ENCODE results near the gene CCDC107.

CCDC107 gene

GRCh38 chr9:35683323-35683722 lies 25.2 kb downstream of the CCDC107 start:
- Histone ChIP-seq H3K27ac (ENCODE audit: extremely low read depth, low read depth, low read length) (no peak overlapping the region), H3K36me3 (ENCODE audit: control insufficient read depth in 2 of 2, insufficient read depth in 1 of 2, low read length in 2 of 2) (peaks cover 0 to 32% of the 10 kb centered on the region in 2 experiments; a peak in 1 of 3 replicates), H3K4me1 (ENCODE audit: control insufficient read depth, insufficient read depth, low read length) (0 out of 2 replicates have a peak, but pooled peaks cover under 1% of the 10 kb centered on the region), H3K4me3 (ENCODE audit: low read depth, low read length) (no peak overlapping the region), H3K9me3 (ENCODE audit: control insufficient read depth, insufficient read depth, low read depth, low read length) (no peaks in the 10 kb centered on the region)
- POLR2A ChIA-PET, result interaction anchor here (1.0 to 1.1 kb wide), 2 partner anchors 11 to 18 kb away, joined by 4 to 8 read pairs; partner anchors contain the start of gene ARHGEF39
- TF ChIP-seq ZNF280D (tag by site-specific recombination; IDR thresholded peaks at IDR 0.05) (no peak), ZNF18 (tag by site-specific recombination; IDR thresholded peaks at IDR 0.05) (no peak), ZNF335 (tag by site-specific recombination; conservative IDR thresholded peaks at IDR 0.05) (no peak), BCL11B (tag by site-specific recombination; IDR thresholded peaks at IDR 0.05; ENCODE audit: low read depth) (no peak), ZNF354C (tag by site-specific recombination; IDR thresholded peaks at IDR 0.05; ENCODE audit: borderline replicate concordance, low read depth) (no peak), KLF8 (tag by site-specific recombination; IDR thresholded peaks at IDR 0.05) (no peak), ZNF404 (tag by site-specific recombination; IDR thresholded peaks at IDR 0.05) (no peak), ZNF157 (tag by site-specific recombination; IDR thresholded peaks at IDR 0.05) (no peak), ZXDB (tag by site-specific recombination; IDR thresholded peaks at IDR 0.05) (no peak), ZNF621 (tag by site-specific recombination; IDR thresholded peaks at IDR 0.05) (no peak), FEZF1 (tag by site-specific recombination; IDR thresholded peaks at IDR 0.05) (no peak)
- CTCF ChIA-PET, result interaction anchor here (0.6 to 2.3 kb wide), 6 partner anchors 9 to 25 kb away, joined by 3 to 14 read pairs (median 4); partner anchors contain the start of genes CCDC107 and RMRP

- ChIA-PET CTCF (interaction anchor here (0.6 to 2.3 kb wide), 2 partner anchors 12 to 16 kb away, joined by 3 to 14 read pairs; no protein-coding TSS in a partner anchor), POLR2A (interaction anchor here (1.1 kb wide), 1 partner anchor 12 kb away, joined by 4 read pairs; no protein-coding TSS in a partner anchor)
- H3K4me3 ChIP-seq (ENCODE audit: low read depth, low read length), result no peak overlapping the region
- TF ChIP-seq ZXDB (tag by site-specific recombination; IDR thresholded peaks at IDR 0.05) (no peak), ZNF701 (tag by site-specific recombination; IDR thresholded peaks at IDR 0.05) (no peak), BCL6B (tag by site-specific recombination; IDR thresholded peaks at IDR 0.05) (no peak), RBAK (tag by site-specific recombination; IDR thresholded peaks at IDR 0.05) (no peak), KLF9 (tag by site-specific recombination; IDR thresholded peaks at IDR 0.05; ENCODE audit: low read depth) (no peak), ZNF311 (tag by site-specific recombination; IDR thresholded peaks at IDR 0.05; ENCODE audit: borderline replicate concordance) (no peak), IKZF3 (tag by site-specific recombination; IDR thresholded peaks at IDR 0.05) (no peak), ZNF155 (tag by site-specific recombination; IDR thresholded peaks at IDR 0.05) (no peak), REPIN1 (tag by site-specific recombination; IDR thresholded peaks at IDR 0.05; ENCODE audit: low read depth) (no peak), ZNF366 (tag by site-specific recombination; conservative IDR thresholded peaks at IDR 0.05) (no peak), PATZ1 (tag by site-specific recombination; IDR thresholded peaks at IDR 0.05) (no peak), ZNF394 (tag by site-specific recombination; IDR thresholded peaks at IDR 0.05; ENCODE audit: borderline replicate concordance) (no peak), ZBTB7A (tag by site-specific recombination; IDR thresholded peaks at IDR 0.05; ENCODE audit: low read depth) (no peak), ZNF223 (tag by site-specific recombination; IDR thresholded peaks at IDR 0.05) (no peak), ZNF513 (tag by site-specific recombination; IDR thresholded peaks at IDR 0.05) (no peak), ZEB2 (tag by site-specific recombination; IDR thresholded peaks at IDR 0.05) (no peak), ZNF791 (tag by site-specific recombination; IDR thresholded peaks at IDR 0.05) (no peak)
These were observed 26.8 kb downstream of the CCDC107 start for GRCh38 chr9:35684921-35685320.

More at GRCh38 chr9:35684921-35685320, 26.8 kb downstream of the CCDC107 start:
- Histone ChIP-seq H3K9me3 (ENCODE audit: control insufficient read depth, insufficient read depth, low read depth, low read length) (no peaks in the 10 kb centered on the region), H3K4me1 (ENCODE audit: control insufficient read depth, insufficient read depth, low read length) (peaks cover 3% of the 10 kb centered on the region; the same call in 1 of the 2 replicates), H3K36me3 (ENCODE audit: control insufficient read depth in 2 of 2, insufficient read depth in 1 of 2, low read length in 2 of 2) (peaks cover 0 to 32% of the 10 kb centered on the region in 2 experiments; a peak in 1 of 3 replicates), H3K27ac (ENCODE audit: extremely low read depth, low read depth, low read length) (no peak overlapping the region)

All from HEK293 (cell line).